Stimulated activated CD8-positive, alpha-beta memory T cell treated with anti-CD3 and anti-CD28 coated beads, Interleukin-15, amount 100 ng/mL, for 1 hour (primary cell): ENCODE measurements around the gene MSRB1.

Experiments used
- DNase-seq: peaks from one replicate; pipeline ENCODE4 v3.0.0-alpha.2; 2020; ENCODE audit warnings: low read depth

The MSRB1 gene

GRCh38 chr16:1895949-1896675, 46.9 kb downstream of the MSRB1 start:
- DNase-seq = no peak

- DNase-seq = no peak
Measured at GRCh38 chr16:1895068-1895467, 47.9 kb downstream of the MSRB1 start.

- no peak for DNase-seq
Measured at GRCh38 chr16:1890708-1891050, 52.3 kb downstream of the MSRB1 start.

- DNase-seq = no peak
Measured at GRCh38 chr16:1890024-1890707, 52.8 kb downstream of the MSRB1 start.
